Smooth muscle cell of the brain vasculature (primary cell): ENCODE results near the gene OVOL1.
"Not testable (repeated sequence)": the region's sequence is repeated elsewhere in the genome, so short reads cannot be mapped to it uniquely, and the experiment has no call there.

Experiments used
- DNase-seq: peaks from one replicate; pipeline ENCODE4 v3.0.0-alpha.2; 2012; ENCODE audit warnings: low read depth, low spot score

The OVOL1 gene

GRCh38 chr11:65814986-65815565 lies 28.2 kb downstream of the OVOL1 start:
- DNase-seq = no peak

GRCh38 chr11:65816696-65817095 lies 29.8 kb downstream of the OVOL1 start:
- no peak for DNase-seq

- no peak for DNase-seq
Observed at GRCh38 chr11:65817312-65817834, 30.5 kb downstream of the OVOL1 start.

- DNase-seq = peak; percentile 77
Observed at GRCh38 chr11:65817835-65818680, 31.2 kb downstream of the OVOL1 start.

- DNase-seq = no peak
Observed at GRCh38 chr11:65821107-65821506, 34.2 kb downstream of the OVOL1 start.

GRCh38 chr11:65822776-65823528 lies 36.1 kb downstream of the OVOL1 start:
- DNase-seq = no peak

- DNase-seq = no peak
Observed at GRCh38 chr11:65826984-65827735, 40.3 kb downstream of the OVOL1 start.

GRCh38 chr11:65829459-65829858 lies 42.6 kb downstream of the OVOL1 start:
- DNase-seq = no peak

- not testable (repeated sequence) for DNase-seq
Observed at GRCh38 chr11:65832231-65832630, 45.4 kb downstream of the OVOL1 start.

- peak; percentile 81 for DNase-seq
Observed at GRCh38 chr11:65833297-65834030, 46.6 kb downstream of the OVOL1 start, which contains the start of gene SNX32. Gene SNX32 (plus strand): TSS chr11:65833963. CDS start chr11:65834066, 103 bp downstream.

GRCh38 chr11:65834202-65834601 lies 47.3 kb downstream of the OVOL1 start:
- no peak for DNase-seq

- DNase-seq = no peak
Observed at GRCh38 chr11:65842144-65842543, 55.3 kb downstream of the OVOL1 start.

- no peak for DNase-seq
Observed at GRCh38 chr11:65843811-65844210, 56.9 kb downstream of the OVOL1 start.

GRCh38 chr11:65844231-65844872 lies 57.5 kb downstream of the OVOL1 start:
- DNase-seq = no peak
